NCI-H2029 (cell line): ENCODE data around the gene CCDC187.
"Not testable (repeated sequence)": the region's sequence is repeated elsewhere in the genome, so short reads cannot be mapped to it uniquely, and the experiment has no call there.

Experiments used
- DNase-seq: peaks from one replicate; lab custom pipeline; 2025; lab: John Stamatoyannopoulos, UW

CCDC187 gene

DNA sequence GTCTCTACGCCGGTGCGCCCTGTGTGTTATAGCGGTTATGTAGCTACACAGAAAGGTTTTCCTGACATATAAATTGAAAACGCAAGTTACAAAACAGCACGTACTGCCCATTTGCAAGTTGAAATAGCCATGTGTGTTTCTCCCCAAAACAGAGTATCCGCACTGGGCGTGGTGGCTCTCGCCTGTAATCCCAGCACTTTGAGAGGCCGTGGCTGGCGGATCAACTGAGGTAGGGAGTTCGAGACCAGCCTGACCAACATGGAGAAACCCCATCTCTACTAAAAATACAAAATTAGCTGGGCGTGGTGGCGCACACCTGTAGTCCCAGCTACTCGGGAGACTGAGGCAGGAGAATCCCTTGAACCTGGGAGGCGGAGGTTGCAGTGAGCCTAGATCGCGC lies 37.3 kb downstream of the CCDC187 start:
- DNase-seq: not testable (repeated sequence)

DNA sequence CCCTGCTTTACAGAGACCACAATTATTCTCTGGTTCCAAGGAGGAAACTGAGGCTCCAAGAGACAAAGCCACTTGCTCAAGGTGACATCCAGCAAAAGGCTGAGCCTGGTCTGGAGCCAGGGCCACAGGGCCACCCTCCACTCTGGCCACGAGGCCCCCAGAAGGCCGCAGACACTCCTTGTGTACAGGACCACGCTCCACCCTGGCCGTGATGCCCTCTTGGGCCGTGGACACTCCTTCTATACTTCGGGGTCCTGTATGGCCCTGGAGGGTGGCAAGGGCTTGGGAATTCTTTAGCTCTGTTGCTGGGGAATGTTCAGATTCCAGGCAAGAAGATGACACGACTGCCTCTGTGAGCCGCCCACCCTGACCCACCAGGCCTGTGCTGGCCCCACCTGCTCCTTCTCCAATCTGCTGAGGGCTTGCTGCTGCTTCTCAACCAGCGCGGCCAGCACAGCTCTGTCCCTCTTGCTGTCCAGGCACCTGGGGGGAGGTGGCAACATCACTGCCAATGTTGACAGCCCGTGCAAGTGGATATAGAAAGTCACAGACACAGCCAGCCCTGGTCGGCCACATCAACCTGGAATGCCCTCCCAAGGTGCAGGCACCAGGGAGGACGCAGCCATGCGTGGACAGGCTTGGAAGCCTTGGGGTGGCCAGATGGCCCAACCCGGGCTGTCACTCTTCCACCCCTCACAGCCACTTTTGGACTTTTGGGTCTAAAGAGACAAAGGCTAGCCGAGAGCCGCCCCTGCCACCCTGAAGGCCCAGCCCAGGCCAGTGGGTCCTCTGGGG lies 38.1 kb downstream of the CCDC187 start:
- DNase-seq: no peak

DNA sequence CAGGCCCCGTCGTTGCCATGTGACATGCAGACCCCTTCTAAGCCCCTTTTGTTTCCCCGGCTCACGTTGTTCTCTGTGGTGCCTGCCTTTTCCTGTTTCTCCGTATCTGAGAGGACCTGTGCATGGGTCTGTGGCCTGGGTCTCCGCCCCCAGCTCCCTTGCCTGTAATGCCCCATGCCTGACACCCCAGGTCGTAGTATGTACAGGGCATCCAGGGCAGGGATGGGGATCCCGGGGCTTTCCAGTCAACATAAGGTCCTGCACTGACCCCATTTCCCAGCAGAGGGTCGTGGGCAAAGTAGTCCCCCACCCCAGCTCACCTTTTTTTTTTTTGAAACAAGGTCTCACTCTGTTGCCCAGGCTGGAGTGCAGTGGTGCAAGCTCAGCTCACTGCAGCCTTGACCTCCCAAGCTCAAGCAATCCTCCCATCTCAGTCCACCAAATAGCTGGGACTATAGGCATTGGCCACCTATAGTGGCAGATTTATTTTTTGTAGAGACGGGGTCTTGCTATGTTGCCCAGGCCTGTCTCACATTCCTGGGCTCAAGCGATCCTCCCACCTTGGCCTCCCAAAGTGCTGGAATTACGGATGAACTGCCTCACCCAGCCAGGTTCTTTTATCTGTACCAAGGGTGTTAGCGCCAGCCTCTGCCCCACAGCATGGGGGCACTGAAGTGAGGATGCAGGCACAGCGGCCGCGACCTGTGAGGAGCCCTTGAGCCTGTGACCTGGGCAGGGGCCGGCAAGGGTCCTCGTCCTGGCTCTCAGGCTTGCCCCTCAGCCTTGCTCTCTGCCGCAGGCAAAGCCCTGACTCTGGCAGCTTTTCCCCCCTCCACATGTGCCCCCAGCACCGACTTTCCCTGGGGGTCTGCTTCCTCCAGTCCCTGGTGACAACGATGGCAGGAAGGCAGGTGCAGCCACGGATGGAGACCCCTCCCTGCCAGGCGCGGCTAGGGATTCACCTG lies 39.2 kb downstream of the CCDC187 start:
- DNase-seq: no peak

DNA sequence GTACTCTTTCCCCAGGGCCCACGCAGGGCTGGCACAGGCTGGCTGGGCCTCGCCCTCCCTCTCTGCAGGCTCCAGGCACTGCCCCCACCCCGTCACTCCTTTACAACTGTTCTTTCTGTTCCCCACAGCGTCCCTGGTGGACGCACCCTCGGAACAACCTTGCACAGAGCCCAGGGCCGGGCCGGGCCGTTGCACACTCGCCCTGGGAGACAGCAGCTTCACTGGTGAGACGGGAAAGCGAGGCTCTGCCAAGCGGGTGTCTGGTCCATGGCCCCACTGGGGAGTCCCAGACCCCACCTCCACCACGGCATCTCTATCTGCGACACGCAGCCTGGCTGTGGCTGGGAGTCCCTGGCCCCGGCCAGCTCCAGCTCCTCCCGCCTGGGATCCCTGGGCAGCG lies 39.9 kb downstream of the CCDC187 start:
- no peak for DNase-seq

DNA sequence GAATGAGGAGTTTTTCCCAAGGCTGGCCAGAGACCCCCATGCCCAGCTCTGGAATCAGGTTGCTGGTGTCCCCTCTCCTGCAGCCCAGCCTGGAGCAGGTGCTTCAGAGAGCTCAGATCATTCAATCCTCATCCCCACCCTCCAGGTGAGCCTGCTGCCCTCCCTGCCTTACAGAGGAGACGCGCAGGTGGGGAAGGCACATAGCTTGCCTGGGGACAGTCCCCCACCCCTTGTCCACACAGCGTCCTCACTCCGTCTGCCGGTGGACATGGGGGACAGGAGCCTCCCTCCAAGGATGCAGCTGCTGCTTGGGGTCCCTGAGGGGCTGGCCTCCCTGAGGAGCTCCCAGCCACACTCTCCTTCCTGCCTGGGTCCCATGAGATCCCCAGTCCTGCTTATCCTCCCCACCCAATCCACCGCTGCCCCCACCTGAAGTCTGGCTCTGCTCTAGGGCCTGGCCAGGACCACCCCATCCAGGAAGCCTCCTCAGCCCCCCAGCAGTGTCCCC lies 41.2 kb downstream of the CCDC187 start:
- no peak for DNase-seq

DNA sequence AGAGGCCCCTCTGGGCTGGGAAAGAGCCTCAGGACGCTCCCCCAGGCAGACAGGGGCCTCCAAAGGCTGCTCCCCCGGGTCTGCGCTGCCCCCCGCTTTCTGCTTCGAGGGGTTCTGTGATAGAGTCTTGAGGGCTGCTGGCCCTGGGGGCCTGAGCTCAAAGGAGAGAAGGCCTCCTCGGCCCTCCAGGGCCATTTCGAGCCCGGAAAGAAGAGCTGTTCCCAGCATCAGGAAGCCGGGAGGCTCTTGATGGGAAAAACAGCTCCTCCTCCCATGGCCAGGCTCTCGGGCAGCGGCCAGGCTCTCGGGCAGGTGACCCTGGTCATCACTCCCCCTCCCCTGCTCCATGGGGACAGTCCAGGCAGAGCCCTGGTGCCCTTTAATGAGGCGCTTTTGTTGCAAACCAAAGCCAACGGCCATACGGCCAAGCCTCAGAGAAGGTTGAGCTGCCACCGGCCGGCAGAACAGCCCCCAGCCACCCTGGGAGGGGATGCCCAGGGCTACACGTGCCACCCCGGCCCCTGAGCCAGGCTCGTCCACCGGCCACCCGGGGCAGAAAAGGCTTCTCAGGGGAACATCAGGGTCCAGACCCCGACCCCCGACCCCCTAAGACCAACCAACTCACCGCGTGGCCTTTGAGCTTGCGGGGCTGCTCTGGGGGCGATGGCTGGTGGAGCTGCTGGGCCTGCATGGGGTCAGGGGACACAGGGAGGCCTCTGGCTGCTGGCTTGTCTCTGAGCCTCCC lies 42.0 kb downstream of the CCDC187 start:
- DNase-seq: no peak

DNA sequence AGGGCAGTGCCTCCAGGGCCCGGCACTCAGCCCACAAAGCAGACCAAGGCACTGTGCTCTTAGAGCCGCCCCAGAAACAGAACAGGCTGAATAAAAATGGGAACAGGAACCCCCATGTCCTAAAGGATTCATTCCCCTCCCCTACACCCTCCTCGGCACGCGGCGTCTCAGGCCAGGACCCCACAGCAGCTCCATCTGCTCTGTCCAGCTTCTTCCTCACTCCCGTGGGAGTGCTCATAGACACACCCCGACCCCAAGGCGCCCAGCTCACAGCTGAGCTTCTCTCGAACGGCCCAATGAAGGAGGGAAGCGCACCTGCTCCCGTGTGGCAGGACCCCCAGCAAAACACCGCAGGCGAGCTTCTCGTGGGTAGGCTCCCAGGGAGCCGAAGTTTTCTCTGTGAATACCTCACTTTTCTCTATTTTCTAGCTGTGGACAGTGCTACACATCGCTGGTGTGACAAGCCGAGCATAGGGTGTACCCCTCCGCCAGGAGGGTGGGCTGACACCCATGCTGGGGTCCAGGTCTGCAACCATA lies 42.9 kb downstream of the CCDC187 start:
- no peak for DNase-seq

DNA sequence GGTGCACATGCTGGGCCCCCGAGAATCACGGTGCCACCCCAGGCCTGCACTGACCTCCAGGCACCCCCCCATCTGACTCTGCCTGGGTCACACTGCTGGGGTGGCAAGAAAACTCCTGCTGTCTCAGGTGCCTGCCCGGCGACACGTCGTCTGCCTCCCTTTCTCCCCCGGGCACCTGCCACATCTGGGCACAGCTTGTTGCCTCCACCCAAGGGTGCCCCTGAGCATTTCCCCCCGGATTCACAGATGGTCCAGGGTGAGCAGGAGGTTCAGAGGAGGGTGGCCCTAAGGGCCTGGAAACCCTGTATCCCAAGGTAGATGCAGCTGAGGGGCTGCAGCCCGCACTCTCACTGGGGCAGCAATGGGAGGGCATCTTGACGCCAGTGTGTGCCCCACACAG lies 43.4 kb downstream of the CCDC187 start:
- no peak for DNase-seq

DNA sequence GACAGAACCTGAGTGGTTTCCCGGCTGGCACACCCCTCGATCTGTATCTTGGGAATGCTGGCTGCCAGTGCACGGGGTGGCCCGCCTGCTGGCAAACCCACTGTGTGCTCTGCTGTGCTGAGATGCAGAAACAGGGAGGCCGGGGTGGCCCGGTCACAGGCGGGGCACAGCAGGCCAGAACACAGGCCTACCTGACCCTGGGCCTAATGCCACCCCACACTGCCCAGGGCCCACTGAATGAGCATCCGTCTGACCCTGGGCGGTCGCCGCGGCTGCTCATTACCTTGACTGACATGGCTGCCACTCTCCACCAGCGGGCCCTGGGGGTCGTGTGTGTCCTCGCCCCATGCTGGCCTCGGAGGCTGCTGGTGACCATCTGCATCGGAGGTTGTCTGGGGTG lies 44.1 kb downstream of the CCDC187 start:
- no peak for DNase-seq

DNA sequence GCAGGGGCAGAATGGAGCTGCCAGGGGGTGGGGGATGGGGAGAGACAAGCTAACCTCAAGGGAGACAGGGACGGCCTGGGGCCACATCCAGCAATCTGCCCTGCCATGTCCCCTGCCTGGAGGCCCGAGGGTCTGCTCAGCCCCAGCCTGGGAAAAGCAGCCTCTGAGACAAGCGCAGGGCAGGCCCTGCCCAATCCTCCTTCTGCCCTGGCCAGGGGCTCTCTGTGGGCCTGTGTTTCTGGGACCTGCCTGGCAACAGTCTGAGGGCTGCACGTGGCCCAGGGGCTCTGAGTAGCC lies 44.4 kb downstream of the CCDC187 start:
- no peak for DNase-seq

DNA sequence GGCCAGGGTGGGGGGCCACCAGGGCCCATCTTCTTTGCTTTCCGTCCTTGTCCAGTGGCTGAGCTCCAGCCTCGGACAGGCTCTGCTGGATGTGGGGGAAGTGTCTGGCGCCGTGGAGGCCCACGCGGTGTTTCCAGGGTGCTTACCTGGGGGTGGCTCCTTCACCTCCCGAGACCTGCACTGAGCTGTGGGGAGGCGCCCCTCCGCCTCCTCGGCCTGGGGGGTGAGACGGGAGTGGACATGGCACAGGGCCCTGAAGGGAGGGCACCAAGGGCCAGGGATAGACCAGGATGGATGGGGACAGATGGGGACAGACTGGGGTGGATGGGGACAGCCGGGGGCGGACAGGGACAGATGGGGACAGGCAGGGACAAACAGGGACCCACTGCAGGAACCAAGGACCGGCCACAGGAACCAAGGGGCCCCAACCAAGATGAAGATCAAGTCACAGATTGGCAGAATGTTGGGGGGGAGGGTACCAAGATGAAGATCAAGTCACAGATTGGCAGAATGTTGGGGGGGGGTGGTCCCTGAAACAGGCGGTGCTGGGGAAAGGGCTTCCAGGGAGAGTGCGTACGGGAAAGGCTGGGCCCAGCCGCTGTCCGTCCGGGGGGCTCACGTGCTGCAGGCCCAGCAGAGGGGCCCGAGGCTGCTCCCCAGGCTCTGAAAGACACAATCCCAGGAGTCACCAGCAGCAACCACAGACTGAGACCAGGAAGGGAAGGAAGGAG lies 44.9 kb downstream of the CCDC187 start:
- DNase-seq: no peak

DNA sequence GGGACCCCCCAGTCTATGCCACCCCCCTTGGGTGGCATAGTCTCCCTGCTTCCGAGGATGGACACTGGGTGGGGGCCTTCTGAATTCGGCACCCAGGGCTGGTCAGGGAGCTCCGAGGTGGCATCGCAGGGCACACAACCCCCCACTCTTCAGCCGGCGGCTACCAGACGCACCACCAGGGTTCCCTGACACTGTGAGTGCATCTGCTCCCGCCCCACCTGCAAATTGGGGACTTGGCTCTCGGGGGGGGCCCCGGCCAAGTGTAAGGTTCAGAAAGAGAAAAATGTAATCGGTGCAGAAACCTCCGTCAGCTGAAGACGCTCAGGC lies 45.6 kb downstream of the CCDC187 start:
- no peak for DNase-seq

DNA sequence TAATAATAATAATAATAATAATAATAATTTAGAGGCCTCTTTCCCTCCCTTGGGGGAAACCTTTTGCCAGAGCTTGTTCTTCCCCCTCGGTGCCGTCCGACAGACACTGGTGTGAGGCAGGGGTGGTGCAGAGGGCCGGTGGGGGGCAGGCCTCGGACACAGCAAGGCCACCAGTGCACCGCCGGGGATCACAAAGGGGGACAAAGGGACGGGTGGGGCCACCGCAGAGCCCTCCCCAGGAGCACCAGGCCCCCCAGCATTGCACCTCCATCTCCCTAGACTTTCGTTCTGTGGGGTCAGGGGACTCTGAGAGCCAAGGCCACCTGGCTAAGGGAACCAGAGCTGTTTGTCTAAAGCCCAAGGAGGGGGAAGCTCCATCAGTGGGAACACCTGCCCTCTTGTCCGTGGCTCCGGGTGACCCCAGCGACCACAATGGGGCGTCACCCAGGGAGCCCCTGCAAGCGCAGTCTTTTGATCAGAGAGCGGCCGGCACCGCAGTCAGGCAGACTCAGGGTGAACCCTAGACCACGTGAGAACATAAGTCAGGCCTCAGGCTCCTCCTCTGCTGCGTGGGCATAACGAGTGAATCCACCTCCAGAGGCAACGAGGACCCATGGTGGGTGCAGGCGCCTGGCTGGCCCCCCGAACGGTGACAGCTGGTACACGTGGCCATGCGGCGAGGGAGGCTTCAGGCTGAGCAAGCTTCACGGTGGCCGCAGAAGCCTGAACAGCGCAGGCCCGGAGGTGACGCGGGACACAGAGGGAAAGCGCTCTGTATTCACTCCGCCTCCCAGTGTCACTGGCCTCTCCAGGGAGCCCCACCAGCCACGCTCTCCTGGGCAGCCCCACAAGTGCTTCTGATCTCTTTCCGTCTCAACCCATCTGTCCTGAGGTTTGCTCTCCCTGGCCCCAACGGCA lies 46.3 kb downstream of the CCDC187 start:
- DNase-seq: no peak

DNA sequence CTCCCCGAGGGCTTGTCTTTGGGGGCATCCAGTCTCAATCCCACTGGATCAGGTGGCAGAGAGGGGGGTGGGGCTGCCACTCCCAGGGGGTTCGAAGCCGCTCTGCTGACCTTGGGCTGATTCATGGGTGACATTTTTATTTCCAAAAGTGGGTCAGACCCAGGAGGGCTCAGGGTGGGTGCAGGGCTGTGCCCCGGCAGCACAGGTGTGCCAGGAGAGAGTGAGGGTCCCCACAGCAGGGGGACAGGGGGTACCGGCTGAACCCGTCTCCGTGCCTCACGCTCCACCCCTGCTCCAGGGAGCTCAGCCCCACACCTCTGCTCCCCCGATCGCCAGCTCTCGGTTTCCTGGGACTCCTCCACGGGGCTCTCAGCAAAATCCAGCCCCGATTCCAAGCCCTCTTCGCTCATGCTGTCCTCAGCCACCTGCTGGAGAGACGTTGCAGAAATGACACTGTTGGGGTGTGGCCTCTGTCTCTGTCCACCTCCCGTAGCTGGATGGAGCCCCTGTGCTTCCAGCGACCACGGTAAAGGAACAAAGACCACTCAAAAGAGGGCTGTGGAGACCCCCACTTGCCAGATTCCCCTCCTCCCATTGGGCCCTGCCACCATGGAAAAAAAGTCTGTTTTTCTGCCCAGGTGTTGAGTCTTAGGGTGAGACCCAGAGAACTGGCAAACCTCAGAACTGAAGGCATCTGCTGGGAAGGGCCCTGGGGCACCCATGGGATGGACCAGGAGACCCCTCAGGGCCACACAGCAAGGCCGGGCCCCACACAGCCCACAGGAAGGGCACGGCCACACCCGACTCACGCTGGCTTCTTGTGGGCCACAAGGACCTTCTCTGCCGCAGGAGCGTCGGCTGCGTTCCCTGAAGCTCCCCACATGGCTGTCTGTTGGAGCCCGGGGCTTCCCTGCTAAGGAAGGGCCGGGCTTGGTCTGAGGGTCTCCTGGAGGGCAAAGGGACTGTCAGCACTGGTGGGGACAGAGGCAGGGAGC lies 47.7 kb downstream of the CCDC187 start:
- DNase-seq: no peak

DNA sequence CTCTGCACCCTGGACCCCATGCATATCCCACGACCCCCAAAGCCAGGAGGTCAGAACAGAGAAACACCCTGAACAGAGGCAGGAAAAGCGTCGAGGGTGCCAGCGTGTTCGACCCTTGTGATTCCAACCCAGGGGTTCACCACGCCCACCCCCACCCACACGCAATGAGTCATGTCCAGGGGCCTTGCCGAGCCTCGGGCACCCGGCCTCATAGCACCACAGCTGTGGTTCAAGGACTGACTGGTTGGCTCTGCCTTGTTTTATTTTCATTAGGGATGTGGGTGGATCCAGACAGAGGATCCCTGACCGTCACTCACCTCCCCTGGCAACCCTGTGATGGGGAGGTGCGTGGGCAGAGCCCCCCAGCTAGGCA lies 48.7 kb downstream of the CCDC187 start:
- no peak for DNase-seq

DNA sequence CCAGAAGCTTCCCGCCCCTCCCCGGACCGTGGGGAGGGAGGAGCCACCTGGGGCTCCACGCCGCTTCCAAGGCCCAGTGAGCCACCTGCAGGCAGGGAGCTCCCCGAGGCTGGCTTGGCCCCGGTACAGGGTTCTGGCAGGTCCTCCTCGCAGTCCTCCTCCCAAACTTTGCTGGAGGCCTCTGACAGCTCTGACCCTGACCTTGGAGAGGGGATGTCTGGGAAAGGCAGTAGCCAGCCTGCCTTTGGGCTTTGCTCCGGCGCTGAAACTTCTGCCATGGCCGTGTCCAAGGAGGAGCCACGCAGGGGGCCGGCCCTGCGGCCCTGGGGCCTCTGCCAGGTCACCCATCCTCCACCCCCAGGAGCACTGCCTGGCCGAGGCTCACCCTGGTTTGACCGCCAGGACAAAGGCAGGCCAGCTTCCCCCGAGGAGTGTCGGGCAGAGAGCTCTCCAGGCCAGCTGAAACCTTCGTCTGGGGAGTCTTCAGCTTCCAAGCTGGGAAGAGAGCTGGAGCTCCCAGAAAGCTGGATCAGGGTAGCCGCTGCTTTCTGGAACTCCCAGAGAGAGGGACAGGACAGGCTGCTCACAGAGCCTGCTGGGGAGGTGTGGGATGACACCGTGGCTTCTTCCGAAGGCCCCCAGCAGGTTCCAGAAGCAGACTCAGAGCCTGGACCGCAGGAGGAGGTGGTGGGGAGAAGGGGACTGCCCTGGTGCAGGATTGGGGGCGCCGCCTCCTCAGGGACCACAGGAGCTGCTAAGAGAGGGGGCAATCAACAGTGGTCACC lies 49.3 kb downstream of the CCDC187 start:
- DNase-seq: no peak

DNA sequence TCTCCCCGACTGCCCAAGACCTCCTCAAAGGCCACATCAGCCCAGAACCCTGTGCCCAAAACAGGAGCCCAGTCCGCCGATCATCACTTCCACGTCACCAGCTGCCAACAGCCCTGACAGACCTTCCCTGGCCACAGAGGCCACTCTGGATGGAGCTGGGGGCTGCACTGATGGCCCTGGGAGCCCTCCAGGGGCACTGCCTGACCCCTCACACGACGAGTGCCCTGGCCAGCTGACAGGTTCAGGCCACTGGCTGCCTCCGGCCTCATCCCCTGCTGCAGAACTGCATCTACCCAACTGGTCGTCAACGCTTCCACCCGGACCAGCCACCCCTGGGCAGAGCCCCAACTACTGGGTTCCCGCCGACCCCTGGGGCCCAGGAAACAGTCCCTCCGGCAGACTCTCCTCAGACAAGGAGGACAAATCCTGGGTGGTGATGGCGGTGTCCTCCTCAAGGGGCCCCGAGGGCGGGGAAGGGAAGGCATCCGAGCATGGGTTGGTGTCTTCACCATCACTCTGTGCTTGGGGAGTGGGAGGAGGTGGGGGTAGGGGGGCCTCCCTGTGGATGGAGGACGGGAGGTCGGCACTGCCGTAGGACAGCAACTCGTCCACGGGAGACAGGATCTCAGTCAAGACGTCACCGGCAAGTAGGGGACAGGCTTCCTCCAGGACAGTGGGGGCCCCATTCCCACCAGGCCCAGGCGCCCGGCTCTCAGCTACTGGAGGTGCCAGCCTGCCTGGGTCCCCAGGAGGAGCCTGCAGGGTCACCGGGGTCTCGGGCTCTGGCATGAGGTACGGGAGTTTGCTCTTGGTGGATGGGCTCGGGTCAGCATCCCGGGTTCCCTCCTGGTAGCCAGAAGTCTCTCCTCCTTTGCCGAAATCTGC lies 50.4 kb downstream of the CCDC187 start:
- no peak for DNase-seq
